ENCODE data around the gene IPO13.

The IPO13 gene

GRCh38 chr1:44015206-44015605 is 68.5 kb downstream of the IPO13 start:
- DNase-seq: no peak

DNA sequence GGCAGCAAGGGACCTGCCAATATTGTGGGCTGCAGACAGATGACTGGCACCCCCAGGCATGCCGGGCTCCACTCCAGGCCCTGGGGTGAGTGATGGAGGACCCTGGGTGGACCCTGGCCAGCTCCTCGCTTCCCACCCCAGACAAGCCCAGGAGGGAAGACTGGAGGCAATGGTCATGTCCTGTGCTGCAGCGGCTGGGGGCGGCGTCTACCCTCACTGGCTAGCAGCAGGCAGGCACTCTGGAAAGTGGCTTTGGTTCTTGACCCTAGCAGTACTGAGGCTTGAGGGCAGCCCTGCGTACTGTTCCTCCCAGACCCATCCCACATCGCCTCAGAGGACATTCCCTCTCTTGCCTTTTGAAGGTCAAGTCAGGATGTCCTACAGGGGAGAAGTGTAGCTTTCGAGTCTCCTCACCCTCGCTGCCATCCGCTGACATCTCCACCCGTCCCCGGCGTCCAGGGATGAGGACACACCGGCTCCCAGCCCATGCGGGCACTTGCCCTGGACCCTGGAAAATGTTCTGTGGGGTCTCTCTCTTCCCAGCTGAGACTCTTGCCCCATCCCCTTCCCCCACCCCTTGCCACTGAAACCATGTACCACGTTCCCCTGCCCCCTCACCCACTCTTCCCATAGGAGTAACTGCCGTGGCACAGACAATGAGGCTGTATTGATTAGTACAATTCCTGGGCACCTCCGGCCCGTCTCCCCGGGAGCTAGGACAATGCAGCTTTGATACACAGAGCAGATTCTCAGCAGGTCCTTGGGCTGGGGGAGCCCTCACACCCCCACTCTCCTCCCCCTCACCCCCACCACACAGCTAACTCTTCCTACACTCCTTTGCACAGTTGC is 69.5 kb downstream of the IPO13 start:
- DNase-seq: no peak

DNA sequence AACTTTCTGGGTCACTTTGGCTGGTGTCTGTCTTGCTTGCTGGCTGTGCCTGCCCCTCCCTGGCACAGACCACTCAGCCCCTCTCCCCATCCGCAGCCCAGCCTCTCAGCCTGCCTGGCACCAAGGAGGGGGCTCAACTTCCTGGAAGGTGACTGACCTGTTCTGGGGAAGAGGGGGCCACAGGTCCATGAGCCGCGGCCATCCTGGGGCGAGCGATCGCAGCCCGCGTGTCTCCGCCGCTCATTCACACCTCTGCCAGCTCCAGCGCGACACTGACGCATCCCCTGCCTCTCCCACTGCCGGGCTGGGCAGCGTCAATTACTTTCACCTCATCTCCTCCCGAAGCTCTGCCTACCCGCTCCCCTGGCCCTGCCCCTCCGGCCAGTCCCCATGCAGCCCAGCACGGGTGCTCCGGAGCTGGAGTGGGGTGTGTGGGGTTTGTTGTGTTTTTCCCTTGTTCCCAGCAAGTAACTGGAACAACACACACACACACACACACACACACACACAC is 70.2 kb downstream of the IPO13 start:
- no peak for DNase-seq
